Tibial nerve (tissue), 4 donors: ENCODE measurements around the gene SPAG9. TPM values are rescaled to one million over a fixed set of nuclear protein-coding genes. Genes with fewer than 3 reads are reported as not detected.
"Not testable (repeated sequence)": the region's sequence is repeated elsewhere in the genome, so short reads cannot be mapped to it uniquely, and the experiment has no call there.

Experiments used
- DNase-seq, 2 donors: peaks; one replicate each; pipeline ENCODE4 v3.0.0-alpha.2; 2019; ENCODE audit warnings: low spot score in 2 of 2
- H3K27ac ChIP-seq, 4 donors: fragments of 200-600 bp; sonication (generic) in 3 of 4; one replicate each; pipeline ENCODE4 v1.5.1; 2017 to 2019; ENCODE audit warnings: mild to moderate bottlenecking in 1 of 4
- H3K27me3 ChIP-seq, 2 donors: fragments of 200-600 bp; sonication (generic) in 1 of 2; one replicate each; pipeline versions ENCODE4 v1.5.1 to v1.6.0; 2017 to 2019
- H3K36me3 ChIP-seq, 3 donors: fragments of 200-600 bp; sonication (generic); one replicate each; pipeline ENCODE4 v1.5.1; 2018 to 2019
- H3K4me1 ChIP-seq, 4 donors: fragments of 200-600 bp; sonication (generic) in 3 of 4; one replicate each; pipeline ENCODE4 v1.5.1; 2017 to 2019
- H3K4me3 ChIP-seq, 4 donors: fragments of 200-600 bp; sonication (generic) in 3 of 4; one replicate each; pipeline ENCODE4 v1.5.1; 2017 to 2019; ENCODE audit warnings: mild to moderate bottlenecking in 1 of 4, moderate library complexity in 1 of 4
- H3K9me3 ChIP-seq, 4 donors: fragments of 200-600 bp; sonication (generic) in 3 of 4; one replicate each; pipeline ENCODE4 v1.5.1; 2017 to 2019
- CTCF ChIP-seq, 5 experiments: fragments of 200-600 bp in 3 of 5; fragments of 450-650 bp in 2 of 5; sonication (generic) in 3 of 5; IDR thresholded peaks; one replicate each; pipeline ENCODE4 v1.5.1; 2016 to 2019; ENCODE audit warnings: antibody characterized with exemption in 5 of 5, mild to moderate bottlenecking in 3 of 5, moderate library complexity in 2 of 5
- EP300 ChIP-seq, 2 donors: sonication (generic); formaldehyde crosslinking; IDR thresholded peaks; one replicate each; pipeline ENCODE4 v1.6.1; 2017; ENCODE audit warnings: antibody characterized with exemption in 2 of 2, mild to moderate bottlenecking in 1 of 2
- POLR2A ChIP-seq, 2 donors: fragments of 450-650 bp; IDR thresholded peaks; one replicate each; pipeline ENCODE4 v1.6.1; 2017; ENCODE audit warnings: antibody characterized with exemption in 2 of 2, mild to moderate bottlenecking in 2 of 2, moderate library complexity in 2 of 2
- WGBS, 2 donors: methylation state at CpG; one replicate each; pipeline ENCODE4 v1.1.5; 2018; 5-methylcytosine and 5-hydroxymethylcytosine counted together
- total RNA-seq, 4 donors: library from RNA; depleted of rRNA; stranded (reverse); fragments of >200 nt; gene quantifications; one replicate each; pipeline ENCODE4 v1.1.0, GENCODE V29; 2016

Gene SPAG9
- total RNA-seq, 4 donors from 2014 or later = 145 to 199 (median 165) TPM

- 28 to 35% methylated on average over 2 of the region's 2 CpGs for WGBS, 2 donors
- peaks cover 0 to 48% (median 10%) of the 10 kb centered on the region in 4 donors for H3K4me1 ChIP-seq
- no peaks in the 10 kb centered on the region for H3K9me3 ChIP-seq
- no peaks in the 10 kb centered on the region for H3K27me3 ChIP-seq
- H3K36me3 ChIP-seq = no peaks in the 10 kb centered on the region
- no peak overlapping the region for H3K4me3 ChIP-seq
- no peak overlapping the region for H3K27ac ChIP-seq
- no peak for TF ChIP-seq CTCF (IDR thresholded peaks at IDR 0.05)
- TF ChIP-seq POLR2A (IDR thresholded peaks at IDR 0.05) = no peak
- no peak for TF ChIP-seq EP300 (IDR thresholded peaks at IDR 0.05)
- no peak for DNase-seq
Observed at GRCh38 chr17:51091635-51092034, 29.0 kb downstream of the SPAG9 start.

- H3K27ac ChIP-seq, H3K4me3 ChIP-seq, H3K36me3 ChIP-seq, H3K9me3 ChIP-seq, H3K27me3 ChIP-seq, DNase-seq: not testable (repeated sequence)
- peaks cover 0 to 50% (median 13%) of the 10 kb centered on the region in 4 donors for H3K4me1 ChIP-seq
- WGBS, 2 donors = 89 to 90% methylated on average over 10 of the region's 10 CpGs
Observed at GRCh38 chr17:51088868-51089267, 31.8 kb downstream of the SPAG9 start.

GRCh38 chr17:51088287-51088686, 32.4 kb downstream of the SPAG9 start:
- Histone ChIP-seq H3K36me3 (no peaks in the 10 kb centered on the region), H3K9me3 (no peaks in the 10 kb centered on the region), H3K4me3 (no peak overlapping the region), H3K27me3 (no peaks in the 10 kb centered on the region), H3K27ac (no peak overlapping the region), H3K4me1 (peaks cover 0 to 46% (median 13%) of the 10 kb centered on the region in 4 donors)
- WGBS, 2 donors = 93% methylated on average over 9 of the region's 9 CpGs
- DNase-seq = no peak
- TF ChIP-seq POLR2A (IDR thresholded peaks at IDR 0.05) = no peak
- TF ChIP-seq EP300 (IDR thresholded peaks at IDR 0.05) = no peak
- TF ChIP-seq CTCF (IDR thresholded peaks at IDR 0.05) = no peak

DNA sequence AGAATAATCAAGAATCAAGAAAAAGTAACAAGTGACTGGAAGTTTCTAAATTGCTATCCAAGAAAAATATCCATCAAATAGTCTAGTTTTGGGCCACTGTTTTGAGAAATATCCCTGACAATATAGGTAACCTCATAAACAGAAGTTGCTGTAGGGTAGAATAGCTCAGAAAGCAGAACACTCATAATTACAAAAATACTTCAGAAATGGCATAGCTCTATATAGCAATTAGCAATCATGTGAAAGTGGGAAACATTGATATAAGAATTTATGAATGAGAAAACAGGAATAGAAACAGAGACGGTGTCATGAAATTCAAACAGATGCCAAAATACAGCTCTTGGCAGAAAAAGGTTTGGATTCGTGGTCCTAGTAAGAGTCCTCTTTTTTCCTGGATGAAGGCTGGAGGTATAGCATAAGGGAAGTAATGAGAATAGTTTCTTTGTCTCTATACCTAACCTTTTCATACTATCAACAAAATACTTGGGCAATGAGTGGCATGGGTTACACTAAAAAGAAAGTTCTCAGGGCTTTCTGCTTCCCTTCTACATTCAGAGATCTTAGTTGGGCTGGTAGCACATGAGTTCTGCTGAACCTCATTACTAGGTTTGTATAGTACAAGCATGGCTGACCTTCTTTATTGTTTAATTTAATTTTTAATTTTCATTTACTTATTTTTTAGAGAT, 33.5 kb downstream of the SPAG9 start:
- DNase-seq = no peak
- Histone ChIP-seq H3K9me3 (no peaks in the 10 kb centered on the region), H3K27me3 (no peaks in the 10 kb centered on the region), H3K4me3 (no peak overlapping the region), H3K36me3 (no peaks in the 10 kb centered on the region), H3K27ac (no peak overlapping the region), H3K4me1 (peaks cover 0 to 43% (median 12%) of the 10 kb centered on the region in 4 donors)
- 21 to 29% methylated on average over 2 of the region's 2 CpGs for WGBS, 2 donors
- no peak for TF ChIP-seq CTCF (IDR thresholded peaks at IDR 0.05)
- no peak for TF ChIP-seq EP300 (IDR thresholded peaks at IDR 0.05)
- no peak for TF ChIP-seq POLR2A (IDR thresholded peaks at IDR 0.05)

DNA sequence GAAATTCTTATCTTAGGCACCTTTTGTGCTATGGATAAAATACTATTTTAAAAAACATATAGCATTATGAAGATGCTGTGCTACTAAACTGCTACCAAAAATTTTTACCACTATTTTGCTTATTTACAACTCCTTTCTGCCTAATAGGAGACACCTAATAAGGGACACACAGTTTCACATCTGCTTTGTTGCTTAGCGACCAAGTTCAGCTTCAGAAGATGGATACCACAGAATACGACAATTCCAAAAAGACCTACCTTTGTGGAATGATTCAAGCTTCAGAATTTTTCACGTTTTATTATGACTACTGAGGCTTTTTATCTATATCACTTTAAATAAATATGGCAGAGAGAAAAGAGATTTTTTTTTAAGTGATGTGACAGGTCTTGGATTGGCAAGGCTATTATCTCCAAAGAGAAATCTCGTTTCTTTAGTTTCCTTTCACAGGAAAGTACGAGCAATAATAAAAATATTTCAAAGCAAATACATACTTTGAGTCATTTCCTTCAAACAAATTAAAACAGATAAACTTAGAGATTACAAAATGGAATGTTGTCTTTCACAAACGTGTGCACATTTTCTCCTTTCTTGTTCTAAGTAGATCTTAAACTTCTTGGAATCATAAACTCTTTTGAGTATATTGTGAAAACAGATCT, 35.4 kb downstream of the SPAG9 start:
- peaks cover 0 to 30% (median 9%) of the 10 kb centered on the region in 4 donors for H3K4me1 ChIP-seq
- 58 to 61% methylated on average over 6 of the region's 6 CpGs for WGBS, 2 donors
- no peak for DNase-seq
- TF ChIP-seq EP300 (IDR thresholded peaks at IDR 0.05) = no peak
- TF ChIP-seq CTCF (IDR thresholded peaks at IDR 0.05) = no peak
- TF ChIP-seq POLR2A (IDR thresholded peaks at IDR 0.05) = no peak
- no peaks in the 10 kb centered on the region for H3K27me3 ChIP-seq
- no peak overlapping the region for H3K27ac ChIP-seq
- no peaks in the 10 kb centered on the region for H3K36me3 ChIP-seq
- H3K9me3 ChIP-seq = no peaks in the 10 kb centered on the region
- H3K4me3 ChIP-seq = no peak overlapping the region
